H1 (cell line): ENCODE measurements around the gene MAP7D2. TPM values are rescaled to one million over a fixed set of nuclear protein-coding genes. Genes with fewer than 3 reads are reported as not detected.

ENCODE experiments used
- CTCF ChIA-PET: fragments of 300-600 bp; sonication (Branson Sonifier 250); formaldehyde crosslinking; loops from one replicate; lab custom pipeline; 2021; ENCODE audit not compliant: partially characterized antibody; lab: Charles Lee
- POLR2A ChIA-PET: fragments of 300-600 bp; sonication (Branson Sonifier 250); formaldehyde crosslinking; loops from one replicate; lab custom pipeline; 2021; ENCODE audit warnings: inconsistent platforms; ENCODE audit not compliant: partially characterized antibody; lab: Charles Lee
- DNase-seq, 2 experiments: peaks; one replicate each; pipeline versions ENCODE4 v3.0.0 to v3.0.0-alpha.2; 2010 to 2022; ENCODE audit warnings: low spot score in 2 of 2, low read depth in 1 of 2, mixed read lengths in 1 of 2
- FAIRE-seq: peaks from 2 replicates; lab custom pipeline; 2011; peaks lifted over from hg19 to GRCh38; lab: Jason Lieb, UNC
- H2AFZ ChIP-seq: 2 replicates; pipeline ENCODE4 v1.8.1; 2012; ENCODE audit warnings: low read length, inconsistent platforms
- H2AK5ac ChIP-seq: 2 replicates; pipeline ENCODE4 v1.6.1; 2013; ENCODE audit warnings: low read depth, low read length
- H2BK120ac ChIP-seq: replicated peaks from 2 replicates; pipeline ENCODE3; 2013; ENCODE audit warnings: low read depth, low read length, inconsistent platforms
- H2BK12ac ChIP-seq: 2 replicates; pipeline ENCODE4 v1.6.1; 2013; ENCODE audit warnings: low read depth, low read length
- H2BK15ac ChIP-seq: 2 replicates; pipeline ENCODE4 v1.6.1; 2013; ENCODE audit warnings: low read length
- H2BK20ac ChIP-seq: 2 replicates; pipeline ENCODE4 v1.6.1; 2013; ENCODE audit warnings: low read length
- H2BK5ac ChIP-seq: 2 replicates; pipeline ENCODE4 v1.6.1; 2013; ENCODE audit warnings: low read depth, low read length
- H3K14ac ChIP-seq: 2 replicates; pipeline ENCODE4 v1.6.1; 2013; ENCODE audit warnings: inconsistent platforms; ENCODE audit not compliant: insufficient read length
- H3K18ac ChIP-seq: 2 replicates; pipeline ENCODE4 v1.6.1; 2013; ENCODE audit warnings: low read length; ENCODE audit errors: extremely low read depth
- H3K23ac ChIP-seq: 2 replicates; pipeline ENCODE4 v1.6.1; 2013; ENCODE audit warnings: inconsistent platforms; ENCODE audit not compliant: insufficient read length
- H3K23me2 ChIP-seq: 2 replicates; pipeline ENCODE4 v1.6.1; 2013; ENCODE audit warnings: low read depth, low read length
- H3K27ac ChIP-seq: 2 replicates; pipeline ENCODE4 v1.6.1; 2011; ENCODE audit warnings: low read depth, low read length, inconsistent platforms
- H3K27me3 ChIP-seq, 4 experiments: replicated peaks in 1 of 4; 1 replicate in 1 of 4; 2 replicates in 3 of 4; pipeline versions ENCODE4 v1.6.1 to v1.8.1; 2011 to 2013; ENCODE audit warnings: low read length in 3 of 4, mild to moderate bottlenecking in 3 of 4, inconsistent platforms in 2 of 4, mixed read lengths in 2 of 4, moderate library complexity in 1 of 4; ENCODE audit not compliant: control insufficient read depth in 3 of 4, insufficient read depth in 3 of 4; ENCODE audit errors: extremely low read depth in 1 of 4
- H3K36me3 ChIP-seq, 4 experiments: 2 replicates each; pipeline versions ENCODE4 v1.6.1 to v1.8.1; 2011 to 2013; ENCODE audit warnings: mild to moderate bottlenecking in 4 of 4, low read length in 3 of 4, moderate library complexity in 2 of 4, control low read depth in 1 of 4, inconsistent platforms in 1 of 4; ENCODE audit not compliant: insufficient read depth in 4 of 4, control insufficient read depth in 2 of 4
- H3K4ac ChIP-seq: replicated peaks from 2 replicates; pipeline ENCODE3; 2013; ENCODE audit warnings: low read length, low read depth, mixed read lengths, inconsistent platforms; ENCODE audit not compliant: insufficient read length
- H3K4me1 ChIP-seq, 4 experiments: replicated peaks in 1 of 4; 1 replicate in 1 of 4; 2 replicates in 3 of 4; pipeline versions ENCODE4 v1.6.1 to v1.8.1; 2011 to 2013; ENCODE audit warnings: low read length in 3 of 4, inconsistent platforms in 2 of 4, mixed read lengths in 1 of 4; ENCODE audit not compliant: insufficient read depth in 4 of 4, control insufficient read depth in 3 of 4
- H3K4me2 ChIP-seq, 2 experiments: 2 replicates each; pipeline versions ENCODE4 v1.6.1 to v1.8.1; 2011 to 2013; ENCODE audit warnings: low read depth in 2 of 2, low read length in 2 of 2, control low read depth in 1 of 2, inconsistent platforms in 1 of 2, mild to moderate bottlenecking in 1 of 2; ENCODE audit not compliant: insufficient read depth in 1 of 2
- H3K4me3 ChIP-seq, 4 experiments: fragments of 200-600, 300-600 bp in 1 of 4; sonication (generic), shearing (Covaris generic), sonication (Bioruptor Twin) in 1 of 4; 2 replicates each; pipeline versions ENCODE4 v1.5.1 to v1.8.1; 2011 to 2016; ENCODE audit warnings: low read length in 4 of 4, low read depth in 3 of 4, control low read depth in 2 of 4, inconsistent platforms in 2 of 4, mild to moderate bottlenecking in 2 of 4, mixed read lengths in 1 of 4, moderate library complexity in 1 of 4; ENCODE audit not compliant: insufficient read depth in 2 of 4; ENCODE audit errors: extremely low read depth in 1 of 4
- H3K56ac ChIP-seq: replicated peaks from 2 replicates; pipeline ENCODE3; 2013; ENCODE audit warnings: low read depth, mild to moderate bottlenecking, mixed read lengths, low read length, inconsistent platforms; ENCODE audit not compliant: insufficient read length
- H3K79me1 ChIP-seq: 2 replicates; pipeline ENCODE4 v1.6.1; 2013; ENCODE audit warnings: low read depth, low read length, control low read depth
- H3K79me2 ChIP-seq, 2 experiments: 2 replicates each; pipeline versions ENCODE4 v1.6.1 to v1.8.1; 2012 to 2013; ENCODE audit warnings: low read length in 2 of 2, mild to moderate bottlenecking in 2 of 2, inconsistent platforms in 1 of 2; ENCODE audit not compliant: insufficient read depth in 2 of 2, control insufficient read depth in 1 of 2
- H3K9ac ChIP-seq, 4 experiments: replicated peaks in 1 of 4; 1 replicate in 1 of 4; 2 replicates in 3 of 4; pipeline versions ENCODE4 v1.6.1 to v1.8.1; 2011 to 2013; ENCODE audit warnings: low read depth in 3 of 4, low read length in 3 of 4, control low read depth in 2 of 4, mild to moderate bottlenecking in 2 of 4, moderate library complexity in 2 of 4, inconsistent platforms in 1 of 4; ENCODE audit errors: extremely low read depth in 1 of 4
- H3K9me3 ChIP-seq, 2 experiments: 2 replicates each; pipeline versions ENCODE4 v1.6.1 to v1.8.1; 2012 to 2013; ENCODE audit warnings: mild to moderate bottlenecking in 2 of 2, moderate library complexity in 2 of 2, control low read depth in 1 of 2, inconsistent platforms in 1 of 2, low read depth in 1 of 2, low read length in 1 of 2, mixed read lengths in 1 of 2; ENCODE audit not compliant: insufficient read depth in 2 of 2
- H4K20me1 ChIP-seq, 2 experiments: replicated peaks in 1 of 2; 2 replicates each; pipeline versions ENCODE3 to v1.8.1; 2011 to 2013; ENCODE audit warnings: inconsistent platforms in 2 of 2, low read length in 2 of 2, mild to moderate bottlenecking in 1 of 2; ENCODE audit not compliant: insufficient read depth in 2 of 2, control insufficient read depth in 1 of 2
- H4K5ac ChIP-seq: 2 replicates; pipeline ENCODE4 v1.6.1; 2013; ENCODE audit warnings: low read length, low read depth, mixed read lengths, inconsistent platforms; ENCODE audit not compliant: insufficient read length
- H4K8ac ChIP-seq: 2 replicates; pipeline ENCODE4 v1.8.0; 2013; ENCODE audit warnings: mild to moderate bottlenecking, moderate library complexity, low read length, inconsistent platforms; ENCODE audit not compliant: insufficient read depth; ENCODE audit errors: extremely low read depth
- H4K91ac ChIP-seq: replicated peaks from 2 replicates; pipeline ENCODE3; 2013; ENCODE audit warnings: low read length, mixed read lengths, inconsistent platforms; ENCODE audit not compliant: insufficient read length
- POLR2AphosphoS5 ChIP-seq: IDR thresholded peaks from 2 replicates; pipeline ENCODE4 v1.6.1; 2011; ENCODE audit warnings: low read depth, low read length
- RFX5 ChIP-seq: IDR thresholded peaks from 2 replicates; pipeline ENCODE4 v1.6.1; 2011; ENCODE audit warnings: low read depth, low read length, improper control_type of control experiment, borderline replicate concordance
- polyA plus RNA-seq, 7 experiments: library from polyadenylated mRNA; depleted of rRNA in 3 of 7; stranded (reverse) in 5 of 7; unstranded in 2 of 7; fragments of >200 nt in 5 of 7; fragments of 200-250 nt in 2 of 7; gene quantifications; 1 replicate in 5 of 7; 2 replicates in 1 of 7; 4 replicates in 1 of 7; pipeline versions ENCODE4 v1.2.1 to v1.2.3, GENCODE V29; 2011 to 2013; ENCODE audit warnings: missing spikeins in 2 of 7, mixed read lengths in 2 of 7
- total RNA-seq: library from RNA; stranded (reverse); fragmentation: NEBNext Ultra II Directional; extraction: Animal tissue kit (Norgen Biotek cat#: 25700); gene quantifications from 2 replicates; pipeline ENCODE4 v1.2.1, GENCODE V29; 2021

The MAP7D2 gene
- total and polyA plus RNA-seq, 2 of the 8 experiments (the other 6 are each of a cell fraction or from before 2014, with no cell fraction given): 0.65 to 0.83 TPM

GRCh38 chrX:20124964-20125363, 8.3 kb upstream of the MAP7D2 start:
- CTCF ChIA-PET: no interaction called here
- no peak for FAIRE-seq

More at GRCh38 chrX:20124964-20125363, 8.3 kb upstream of the MAP7D2 start:
- Histone ChIP-seq H3K18ac (no peak overlapping the region), H2BK20ac (no peak overlapping the region), H3K56ac (no peak overlapping the region), H3K27me3 (no peaks in the 10 kb centered on the region), H2BK5ac (no peak overlapping the region), H2BK15ac (no peak overlapping the region), H3K79me1 (no peaks in the 10 kb centered on the region), H4K8ac (no peak overlapping the region), H3K4ac (no peak overlapping the region), H2AFZ (no peak overlapping the region), H3K4me2 (no peak overlapping the region), H3K79me2 (no peaks in the 10 kb centered on the region), H4K91ac (no peak overlapping the region), H3K14ac (no peak overlapping the region), H3K9me3 (no peaks in the 10 kb centered on the region), H3K27ac (no peak overlapping the region), H3K4me3 (no peak overlapping the region), H2BK12ac (no peak overlapping the region), H2AK5ac (no peak overlapping the region), H3K9ac (no peak overlapping the region), H4K20me1 (no peaks in the 10 kb centered on the region), H3K23ac (no peak overlapping the region), H2BK120ac (no peak overlapping the region), H3K23me2 (no peaks in the 10 kb centered on the region), H4K5ac (no peak overlapping the region), H3K36me3 (peaks cover 0 to 20% (median 4%) of the 10 kb centered on the region in 4 experiments; a peak in 3 of 8 replicates), H3K4me1 (no peaks in the 10 kb centered on the region)
- POLR2A ChIA-PET: no interaction called here
- TF ChIP-seq POLR2AphosphoS5 (peak; percentile 61; the same call in 1 of the 2 replicates), RFX5 (no peak)
- DNase-seq: no peak
